GM23248 (cell line): Measurements from ENCODE around the gene ZSCAN2. TPM values are rescaled to one million over a fixed set of nuclear protein-coding genes. Genes with fewer than 3 reads are reported as not detected.

Experiments used
- DNase-seq: peaks from one replicate; pipeline ENCODE4 v3.0.0-alpha.2; 2015
- H2AFZ ChIP-seq: fragments of 200-600 bp; sonication (generic); 2 replicates; pipeline ENCODE4 v1.6.1; 2016; ENCODE audit warnings: antibody characterized with exemption
- H3F3A ChIP-seq: fragments of 200-600 bp; sonication (generic); 2 replicates; pipeline ENCODE4 v1.6.1; 2016; ENCODE audit warnings: mild to moderate bottlenecking, antibody characterized with exemption, mixed run types; ENCODE audit not compliant: insufficient read depth
- H3K27ac ChIP-seq: fragments of 200-600 bp; sonication (generic); 2 replicates; pipeline ENCODE4 v1.5.1; 2016; ENCODE audit warnings: mild to moderate bottlenecking
- H3K27me3 ChIP-seq: fragments of 200-600 bp; sonication (generic); replicated peaks from 2 replicates; pipeline ENCODE4 v1.6.1; 2016; ENCODE audit warnings: mild to moderate bottlenecking; ENCODE audit not compliant: insufficient read depth
- H3K36me3 ChIP-seq: fragments of 200-600 bp; sonication (generic); 2 replicates; pipeline ENCODE4 v1.6.1; 2016; ENCODE audit warnings: low read depth, mild to moderate bottlenecking
- H3K4me1 ChIP-seq: fragments of 200-600 bp; sonication (generic); 2 replicates; pipeline ENCODE4 v1.6.1; 2016; ENCODE audit warnings: mild to moderate bottlenecking; ENCODE audit not compliant: insufficient read depth
- H3K4me2 ChIP-seq: fragments of 200-600 bp; sonication (generic); one replicate; pipeline ENCODE4 v1.6.1; 2016; ENCODE audit warnings: mild to moderate bottlenecking; ENCODE audit not compliant: unreplicated experiment
- H3K4me3 ChIP-seq: fragments of 200-600 bp; sonication (generic); 2 replicates; pipeline ENCODE4 v1.5.1; 2016; ENCODE audit warnings: mild to moderate bottlenecking
- H3K79me2 ChIP-seq: fragments of 200-600 bp; sonication (generic); 2 replicates; pipeline ENCODE4 v1.6.1; 2016; ENCODE audit warnings: mild to moderate bottlenecking; ENCODE audit not compliant: insufficient read depth
- H3K9ac ChIP-seq: fragments of 200-600 bp; sonication (generic); 2 replicates; pipeline ENCODE4 v1.6.1; 2016; ENCODE audit warnings: mild to moderate bottlenecking
- H3K9me2 ChIP-seq: fragments of 200-600 bp; sonication (generic); 2 replicates; pipeline ENCODE4 v1.6.1; 2016; ENCODE audit warnings: mixed run types, mild to moderate bottlenecking, moderate library complexity; ENCODE audit not compliant: insufficient read depth
- H3K9me3 ChIP-seq: fragments of 200-600 bp; sonication (generic); one replicate; pipeline ENCODE4 v1.6.1; 2017; ENCODE audit warnings: low read depth
- H4K20me1 ChIP-seq: fragments of 200-600 bp; sonication (generic); 2 replicates; pipeline ENCODE4 v1.6.0; 2016; ENCODE audit not compliant: insufficient read depth
- EZH2 ChIP-seq: fragments of 200-600 bp; sonication (generic); IDR thresholded peaks from 2 replicates; pipeline ENCODE4 v1.6.1; 2018; ENCODE audit warnings: antibody characterized with exemption, mild to moderate bottlenecking; ENCODE audit not compliant: insufficient read depth, poor library complexity, severe bottlenecking
- EZH2phosphoT487 ChIP-seq: fragments of 200-600 bp; sonication (generic); IDR thresholded peaks from 2 replicates; pipeline ENCODE4 v1.6.1; 2018; ENCODE audit warnings: antibody characterized with exemption, moderate library complexity, mild to moderate bottlenecking, low read depth; ENCODE audit not compliant: insufficient read depth
- WGBS, 2 experiments: methylation state at CpG; one replicate each; pipeline ENCODE4 v1.1.6; 2015 to 2017; ENCODE audit warnings: low lambda C conversion rate in 2 of 2, low coverage in 1 of 2; ENCODE audit errors: missing lambda C conversion rate in 2 of 2; 5-methylcytosine and 5-hydroxymethylcytosine counted together
- in situ Hi-C: fragments of 300-500 bp; cut with MboI; formaldehyde crosslinking; loops from 2 replicates; pipeline ENCODE4 v1.15.0; 2020
- polyA plus RNA-seq: library from polyadenylated mRNA; unstranded; fragments of >200 nt; fragmentation: Nextera tagmentation; extraction: Ambion mirVana; gene quantifications from 2 replicates; pipeline ENCODE4 v1.2.1, GENCODE V29; 2016
- total RNA-seq: library from RNA; depleted of rRNA; stranded (reverse); fragments of >200 nt; shearing (Covaris generic); gene quantifications from 2 replicates; pipeline ENCODE4 v1.2.3, GENCODE V29; 2014

ZSCAN2 gene
- total and polyA plus RNA-seq, 2 experiments from 2014 or later, result 2.8 to 15.0 TPM

GRCh38 chr15:84661001-84661400, 60.2 kb downstream of the ZSCAN2 start:
- H3K9me2 ChIP-seq, result no peaks in the 10 kb centered on the region
- peaks cover 16% of the 10 kb centered on the region; the same call in 1 of the 2 replicates for H3K79me2 ChIP-seq
- H3F3A ChIP-seq, result peaks cover 27% of the 10 kb centered on the region
- no peaks in the 10 kb centered on the region for H3K9me3 ChIP-seq
- H3K4me3 ChIP-seq, result no peak overlapping the region
- 97 to 99% methylated on average over 9 to 10 of the region's 10 CpGs for WGBS, 2 experiments
- in situ Hi-C loops, result no loop called here
- DNase-seq, result no peak
- H3K4me2 ChIP-seq, result no peak overlapping the region
- H2AFZ ChIP-seq, result no peak overlapping the region
- no peaks in the 10 kb centered on the region for H3K27me3 ChIP-seq
- peaks cover 11% of the 10 kb centered on the region; the same call in 1 of the 2 replicates for H3K36me3 ChIP-seq
- H4K20me1 ChIP-seq, result no peaks in the 10 kb centered on the region
- H3K4me1 ChIP-seq, result 0 out of 2 replicates have a peak, but pooled peaks cover under 1% of the 10 kb centered on the region
- TF ChIP-seq EZH2phosphoT487, result no peak
- TF ChIP-seq EZH2, result no peak
- H3K27ac ChIP-seq, result no peak overlapping the region
- no peak overlapping the region for H3K9ac ChIP-seq

- H3K4me3 ChIP-seq, result no peak overlapping the region
- H3K79me2 ChIP-seq, result peaks cover 35% of the 10 kb centered on the region
- no peak for TF ChIP-seq EZH2
- TF ChIP-seq EZH2phosphoT487, result no peak
- peaks cover 37% of the 10 kb centered on the region for H3K4me1 ChIP-seq
- in situ Hi-C loops, result no loop called here
- H2AFZ ChIP-seq, result no peak overlapping the region
- H3K27ac ChIP-seq, result peak overlapping the region; percentile 33
- H3K4me2 ChIP-seq, result no peak overlapping the region
- H3K9me2 ChIP-seq, result no peaks in the 10 kb centered on the region
- 84 to 91% methylated on average over 2 of the region's 2 CpGs for WGBS, 2 experiments
- H4K20me1 ChIP-seq, result no peaks in the 10 kb centered on the region
- H3K9me3 ChIP-seq, result no peaks in the 10 kb centered on the region
- H3K36me3 ChIP-seq, result peaks cover 25% of the 10 kb centered on the region
- H3K9ac ChIP-seq, result no peak overlapping the region
- peaks cover 39% of the 10 kb centered on the region for H3F3A ChIP-seq
- no peaks in the 10 kb centered on the region for H3K27me3 ChIP-seq
- DNase-seq, result peak; percentile 68
Measured at GRCh38 chr15:84666373-84666772, 65.6 kb downstream of the ZSCAN2 start.

GRCh38 chr15:84668221-84668982, 67.6 kb downstream of the ZSCAN2 start:
- peaks cover 35% of the 10 kb centered on the region for H3K79me2 ChIP-seq
- H2AFZ ChIP-seq, result no peak overlapping the region
- peak overlapping the region; percentile 19 for H3K4me2 ChIP-seq
- H3K4me3 ChIP-seq, result no peak overlapping the region
- H3K9ac ChIP-seq, result peak overlapping the region; percentile 15; the same call in 1 of the 2 replicates
- H3K9me3 ChIP-seq, result no peaks in the 10 kb centered on the region
- 85% methylated on average over 3 of the region's 3 CpGs for WGBS, 2 experiments
- in situ Hi-C loops, result no loop called here
- no peaks in the 10 kb centered on the region for H4K20me1 ChIP-seq
- H3K9me2 ChIP-seq, result no peaks in the 10 kb centered on the region
- no peak for TF ChIP-seq EZH2
- peaks cover 46% of the 10 kb centered on the region for H3K4me1 ChIP-seq
- no peak for DNase-seq
- H3K36me3 ChIP-seq, result peaks cover 25% of the 10 kb centered on the region
- no peaks in the 10 kb centered on the region for H3K27me3 ChIP-seq
- H3F3A ChIP-seq, result peaks cover 37% of the 10 kb centered on the region
- H3K27ac ChIP-seq, result peak overlapping the region; percentile 88

GRCh38 chr15:84669726-84670125, 68.9 kb downstream of the ZSCAN2 start:
- H3K27ac ChIP-seq, result peak overlapping the region; percentile 88

More at GRCh38 chr15:84669726-84670125, 68.9 kb downstream of the ZSCAN2 start:
- Histone ChIP-seq H3F3A (peaks cover 37% of the 10 kb centered on the region), H3K9me2 (no peaks in the 10 kb centered on the region), H3K9ac (peak overlapping the region; percentile 56), H2AFZ (no peak overlapping the region), H3K36me3 (peaks cover 26% of the 10 kb centered on the region), H3K9me3 (no peaks in the 10 kb centered on the region), H3K27me3 (no peaks in the 10 kb centered on the region), H3K79me2 (peaks cover 38% of the 10 kb centered on the region), H4K20me1 (no peaks in the 10 kb centered on the region), H3K4me3 (peak overlapping the region; percentile 5; the same call in 1 of the 2 replicates), H3K4me1 (peaks cover 46% of the 10 kb centered on the region), H3K4me2 (peak overlapping the region; percentile 36)
- DNase-seq, result peak; percentile 93
- 6% methylated on average over 8 of the region's 8 CpGs for WGBS, 2 experiments
- in situ Hi-C loops, result no loop called here
- TF ChIP-seq EZH2phosphoT487, result no peak
- no peak for TF ChIP-seq EZH2
